Neural cell (in vitro differentiated cells): ENCODE measurements around the gene AIMP1. TPM values are rescaled to one million over a fixed set of nuclear protein-coding genes. Genes with fewer than 3 reads are reported as not detected.

Experiments
- H2AFZ ChIP-seq: fragments of 200-600, 300-800 bp; sonication (generic), shearing (Covaris generic); 2 replicates; pipeline ENCODE4 v1.6.0; 2014; ENCODE audit warnings: low read depth, mild to moderate bottlenecking, antibody characterized with exemption, low read length, moderate library complexity
- H3F3A ChIP-seq: fragments of 200-600 bp; shearing (Covaris generic); 2 replicates; pipeline ENCODE4 v1.6.1; 2016; ENCODE audit warnings: mild to moderate bottlenecking, moderate library complexity, mixed read lengths, antibody characterized with exemption, low read length; ENCODE audit not compliant: insufficient read depth, poor library complexity, severe bottlenecking
- H3K27ac ChIP-seq: fragments of 200-600, 300-800 bp; sonication (generic), shearing (Covaris generic); 2 replicates; pipeline ENCODE4 v1.5.1; 2014; ENCODE audit warnings: mild to moderate bottlenecking, low read length, moderate library complexity
- H3K27me3 ChIP-seq: fragments of 300-800, 200-600 bp; sonication (generic), shearing (Covaris generic); 2 replicates; pipeline ENCODE4 v1.6.0; 2014; ENCODE audit warnings: mild to moderate bottlenecking, low read depth, low read length, moderate library complexity; ENCODE audit not compliant: insufficient read depth
- H3K36me3 ChIP-seq: fragments of 300-800, 200-600 bp; sonication (generic), shearing (Covaris generic); 2 replicates; pipeline ENCODE4 v1.5.1; 2014; ENCODE audit warnings: mild to moderate bottlenecking, antibody characterized with exemption, low read length, moderate library complexity; ENCODE audit not compliant: insufficient read depth
- H3K4me2 ChIP-seq: fragments of 300-800, 200-600 bp; sonication (generic), shearing (Covaris generic); 2 replicates; pipeline ENCODE4 v1.6.0; 2014; ENCODE audit warnings: mild to moderate bottlenecking, low read length
- H3K4me3 ChIP-seq: fragments of 300-800, 200-600 bp; sonication (generic), shearing (Covaris generic); 2 replicates; pipeline ENCODE4 v1.5.1; 2014; ENCODE audit warnings: mild to moderate bottlenecking, low read length, moderate library complexity
- H3K79me2 ChIP-seq: fragments of 200-600 bp; shearing (Covaris generic); replicated peaks from 2 replicates; pipeline ENCODE4 v1.6.0; 2014; ENCODE audit warnings: mild to moderate bottlenecking, low read length, moderate library complexity; ENCODE audit not compliant: insufficient read depth
- H3K9ac ChIP-seq: fragments of 300-800, 200-600 bp; sonication (generic), shearing (Covaris generic); 2 replicates; pipeline ENCODE4 v1.6.1; 2016; ENCODE audit warnings: mild to moderate bottlenecking, low read length, mixed read lengths
- H3K9me2 ChIP-seq: fragments of 200-600 bp; shearing (Covaris generic); 2 replicates; pipeline ENCODE4 v1.6.1; 2016; ENCODE audit warnings: mild to moderate bottlenecking, low read length, mixed read lengths; ENCODE audit not compliant: insufficient read depth
- H3K9me3 ChIP-seq: fragments of 200-600, 300-800 bp; sonication (generic), shearing (Covaris generic); 2 replicates; pipeline ENCODE4 v1.6.1; 2016; ENCODE audit warnings: mild to moderate bottlenecking, mixed run types, low read length, moderate library complexity, mixed read lengths
- H4K20me1 ChIP-seq: fragments of 200-600 bp; shearing (Covaris generic); 2 replicates; pipeline ENCODE4 v1.6.1; 2016; ENCODE audit warnings: mild to moderate bottlenecking, mixed run types; ENCODE audit not compliant: insufficient read depth
- CTCF ChIP-seq: fragments of 450-650 bp; IDR thresholded peaks from 2 replicates; pipeline ENCODE4 v1.5.1; 2014; ENCODE audit warnings: antibody characterized with exemption, mild to moderate bottlenecking, moderate library complexity; ENCODE audit not compliant: poor library complexity, severe bottlenecking
- EP300 ChIP-seq: fragments of 450-650 bp; conservative IDR thresholded peaks from 2 replicates; pipeline ENCODE4 v1.6.1; 2014; ENCODE audit warnings: antibody characterized with exemption, mild to moderate bottlenecking, moderate library complexity; ENCODE audit not compliant: poor library complexity, severe bottlenecking
- EZH2 ChIP-seq: fragments of 200-600, 300-800 bp; shearing (Covaris generic), sonication (generic); IDR thresholded peaks from 2 replicates; pipeline ENCODE4 v1.6.1; 2014; ENCODE audit warnings: antibody characterized with exemption, low read length, borderline replicate concordance, mild to moderate bottlenecking; ENCODE audit not compliant: insufficient read depth, poor library complexity, severe bottlenecking
- MXI1 ChIP-seq: fragments of 450-650 bp; conservative IDR thresholded peaks from 2 replicates; pipeline ENCODE4 v1.6.1; 2014; ENCODE audit warnings: antibody characterized with exemption, mild to moderate bottlenecking; ENCODE audit not compliant: poor library complexity, severe bottlenecking
- POLR2AphosphoS5 ChIP-seq: IDR thresholded peaks from 2 replicates; pipeline ENCODE4 v1.6.1; 2012
- RAD21 ChIP-seq: fragments of 450-650 bp; conservative IDR thresholded peaks from 2 replicates; pipeline ENCODE4 v1.6.1; 2014; ENCODE audit warnings: antibody characterized with exemption, mild to moderate bottlenecking, moderate library complexity
- REST ChIP-seq: IDR thresholded peaks from 2 replicates; pipeline ENCODE4 v1.6.1; 2012; ENCODE audit warnings: borderline replicate concordance
- SMC3 ChIP-seq: fragments of 450-650 bp; conservative IDR thresholded peaks from 2 replicates; pipeline ENCODE4 v1.6.1; 2014; ENCODE audit warnings: antibody characterized with exemption, mild to moderate bottlenecking, moderate library complexity; ENCODE audit not compliant: poor library complexity
- TAF1 ChIP-seq: IDR thresholded peaks from 2 replicates; pipeline ENCODE4 v1.6.1; 2012; ENCODE audit warnings: low read depth
- polyA plus RNA-seq: library from polyadenylated mRNA; depleted of rRNA; stranded (reverse); fragments of >200 nt; gene quantifications from 2 replicates; pipeline ENCODE4 v1.2.3, GENCODE V29; 2014

AIMP1 gene
- polyA plus RNA-seq, 1 donor from 2014 or later, result 46.5 TPM

- H3K9me2 ChIP-seq, result no peaks in the 10 kb centered on the region
- no peak for TF ChIP-seq TAF1
- no peak for TF ChIP-seq REST
- TF ChIP-seq CTCF, result no peak
- no peak for TF ChIP-seq MXI1
- no peak for TF ChIP-seq RAD21
- no peak for TF ChIP-seq SMC3
- no peak for TF ChIP-seq EZH2
- no peak for TF ChIP-seq EP300
- TF ChIP-seq POLR2AphosphoS5, result no peak
- H3K9ac ChIP-seq, result no peak overlapping the region
- H3K27me3 ChIP-seq, result no peaks in the 10 kb centered on the region
- H2AFZ ChIP-seq, result no peak overlapping the region
- no peaks in the 10 kb centered on the region for H3K9me3 ChIP-seq
- no peak overlapping the region for H3K27ac ChIP-seq
- H3F3A ChIP-seq, result no peaks in the 10 kb centered on the region
- no peak overlapping the region for H3K4me2 ChIP-seq
- no peaks in the 10 kb centered on the region for H3K79me2 ChIP-seq
- H3K4me3 ChIP-seq, result no peak overlapping the region
- no peaks in the 10 kb centered on the region for H3K36me3 ChIP-seq
- H4K20me1 ChIP-seq, result no peaks in the 10 kb centered on the region
Observed at GRCh38 chr4:106358899-106359298, 42.5 kb downstream of the AIMP1 start.

- Histone ChIP-seq H3K36me3 (no peaks in the 10 kb centered on the region), H3K4me3 (no peak overlapping the region), H4K20me1 (no peaks in the 10 kb centered on the region), H3K27me3 (no peaks in the 10 kb centered on the region), H3F3A (no peaks in the 10 kb centered on the region), H3K4me2 (no peak overlapping the region), H3K27ac (no peak overlapping the region), H3K79me2 (no peaks in the 10 kb centered on the region), H3K9me3 (no peaks in the 10 kb centered on the region), H3K9ac (no peak overlapping the region), H3K9me2 (no peaks in the 10 kb centered on the region), H2AFZ (no peak overlapping the region)
- no peak for TF ChIP-seq REST
- TF ChIP-seq EP300, result no peak
- no peak for TF ChIP-seq EZH2
Observed at GRCh38 chr4:106362086-106362825, 45.9 kb downstream of the AIMP1 start.
